Keratinocyte (primary cell): ENCODE data around the gene C7orf57. TPM values are rescaled to one million over a fixed set of nuclear protein-coding genes. Genes with fewer than 3 reads are reported as not detected.

Source experiments
- DNase-seq: peaks from one replicate; pipeline ENCODE4 v3.0.0-alpha.2; 2011; ENCODE audit warnings: low read depth, missing footprints, low spot score
- FAIRE-seq: peaks from 2 replicates; lab custom pipeline; 2011; peaks lifted over from hg19 to GRCh38; lab: Jason Lieb, UNC
- H2AFZ ChIP-seq: 2 replicates; pipeline ENCODE4 v1.6.0; 2012; ENCODE audit warnings: low read length, control low read depth, inconsistent platforms; ENCODE audit not compliant: control insufficient read depth
- H3K27ac ChIP-seq: 2 replicates; pipeline ENCODE4 v1.5.1; 2011; ENCODE audit warnings: low read length; ENCODE audit not compliant: control insufficient read depth, insufficient read depth
- H3K27me3 ChIP-seq: 3 replicates; pipeline ENCODE4 v1.6.0; 2011; ENCODE audit warnings: low read length; ENCODE audit not compliant: control insufficient read depth, insufficient read depth; ENCODE audit errors: extremely low read depth
- H3K36me3 ChIP-seq, 2 experiments: 2 replicates in 1 of 2; 3 replicates in 1 of 2; pipeline ENCODE4 v1.5.1; 2011; ENCODE audit warnings: low read length in 2 of 2, mild to moderate bottlenecking in 1 of 2; ENCODE audit not compliant: control insufficient read depth in 2 of 2, insufficient read depth in 2 of 2; ENCODE audit errors: extremely low read depth in 1 of 2
- H3K4me1 ChIP-seq: 3 replicates; pipeline ENCODE4 v1.5.1; 2011; ENCODE audit warnings: low read length; ENCODE audit not compliant: control insufficient read depth, insufficient read depth; ENCODE audit errors: extremely low read depth
- H3K4me2 ChIP-seq: 3 replicates; pipeline ENCODE4 v1.6.0; 2011; ENCODE audit warnings: low read depth, low read length; ENCODE audit not compliant: control insufficient read depth, insufficient read depth; ENCODE audit errors: extremely low read depth
- H3K4me3 ChIP-seq, 3 experiments: fragments of 200-600 bp in 1 of 3; sonication (generic) in 1 of 3; 2 replicates in 2 of 3; 3 replicates in 1 of 3; pipeline ENCODE4 v1.5.1; 2011 to 2016; ENCODE audit warnings: low read length in 3 of 3, mild to moderate bottlenecking in 3 of 3, control low read depth in 2 of 3, inconsistent platforms in 1 of 3, low read depth in 1 of 3, mixed read lengths in 1 of 3, mixed run types in 1 of 3, moderate library complexity in 1 of 3; ENCODE audit not compliant: control insufficient read depth in 2 of 3, insufficient read depth in 2 of 3; ENCODE audit errors: extremely low read depth in 1 of 3
- H3K79me2 ChIP-seq: 2 replicates; pipeline ENCODE4 v1.6.0; 2012; ENCODE audit warnings: low read length; ENCODE audit not compliant: control insufficient read depth, insufficient read depth
- H3K9ac ChIP-seq: 3 replicates; pipeline ENCODE4 v1.6.0; 2011; ENCODE audit warnings: low read length; ENCODE audit not compliant: control insufficient read depth, insufficient read depth; ENCODE audit errors: extremely low read depth
- H3K9me1 ChIP-seq: 3 replicates; pipeline ENCODE4 v1.6.0; 2011; ENCODE audit warnings: low read length; ENCODE audit not compliant: control insufficient read depth, insufficient read depth; ENCODE audit errors: extremely low read depth
- H3K9me3 ChIP-seq: 2 replicates; pipeline ENCODE4 v1.5.1; 2012; ENCODE audit warnings: low read depth, low read length; ENCODE audit not compliant: control insufficient read depth
- H4K20me1 ChIP-seq: 3 replicates; pipeline ENCODE4 v1.6.0; 2011; ENCODE audit warnings: low read length; ENCODE audit not compliant: control insufficient read depth, insufficient read depth; ENCODE audit errors: extremely low read depth
- CTCF ChIP-seq, 3 experiments: IDR thresholded peaks in 1 of 3; conservative IDR thresholded peaks in 1 of 3; optimal IDR thresholded peaks in 1 of 3; 2 replicates in 2 of 3; 3 replicates in 1 of 3; pipeline versions ENCODE3 to v1.5.1; 2011; ENCODE audit warnings: low read length in 3 of 3, mild to moderate bottlenecking in 3 of 3, moderate library complexity in 2 of 3, control low read depth in 1 of 3, inconsistent platforms in 1 of 3; ENCODE audit not compliant: insufficient read depth in 2 of 3; ENCODE audit errors: extremely low read depth in 1 of 3
- EZH2 ChIP-seq: IDR thresholded peaks from one replicate; pipeline ENCODE4 v1.6.1; 2012; ENCODE audit warnings: inconsistent platforms, mild to moderate bottlenecking, low read length, moderate library complexity
- dilution Hi-C: fragments of 300-500 bp; cut with MboI; formaldehyde crosslinking; loops from one replicate; pipeline ENCODE4 v1.7.0; 2020; ENCODE audit warnings: low sequenced_read_pairs; ENCODE audit not compliant: extremely low pct_ligation_motif_present
- polyA plus RNA-seq, 5 experiments: library from polyadenylated mRNA; depleted of rRNA in 3 of 5; stranded (reverse) in 3 of 5; stranded (forward) in 1 of 5; unstranded in 1 of 5; fragments of >200 nt; gene quantifications; 1 replicate in 1 of 5; 2 replicates in 3 of 5; 3 replicates in 1 of 5; pipeline versions ENCODE4 v1.2.1 to v1.2.3, GENCODE V29; 2011 to 2012; ENCODE audit warnings: missing spikeins in 2 of 5, low read depth in 1 of 5, low replicate concordance in 1 of 5

Gene C7orf57
- polyA plus RNA-seq, 1 donor (not counting 4 experiments of a cell fraction or from before 2014, with no cell fraction given) = 0.60 TPM

DNA sequence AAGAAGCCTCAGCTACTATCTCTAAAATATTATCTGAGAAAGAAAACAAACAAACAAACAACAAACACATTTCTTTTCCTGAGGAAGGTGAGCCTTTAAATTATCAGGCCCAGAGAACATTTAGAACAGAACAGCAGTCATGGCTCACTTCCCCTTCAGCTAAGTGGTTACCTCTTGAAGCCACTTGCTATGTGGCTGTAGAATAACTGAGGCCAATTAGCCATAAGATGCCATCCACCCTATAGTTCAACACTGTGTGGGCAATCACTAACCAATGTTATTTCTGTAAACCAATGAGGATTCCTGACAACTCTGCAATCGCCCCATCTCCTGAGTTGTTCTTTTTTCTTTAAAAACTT, 50.1 kb downstream of the C7orf57 start:
- Histone ChIP-seq H3K4me1 (peaks cover 64% of the 10 kb centered on the region), H4K20me1 (no peaks in the 10 kb centered on the region)

GRCh38 chr7:48085942-48086341, 50.6 kb downstream of the C7orf57 start:
- DNase-seq = no peak
- H3K9ac ChIP-seq = peak overlapping the region; percentile 41
- dilution Hi-C loops = no loop called here

More for the DNA sequence above, 50.1 kb downstream of the C7orf57 start:
- H3K4me3 ChIP-seq = no peak overlapping the region
- peaks cover 13% of the 10 kb centered on the region for H3K79me2 ChIP-seq
- no peak for FAIRE-seq
- peaks cover 3 to 6% of the 10 kb centered on the region in 2 experiments for H3K36me3 ChIP-seq
- H3K9me1 ChIP-seq = no peaks in the 10 kb centered on the region
- H3K9me3 ChIP-seq = no peaks in the 10 kb centered on the region
- TF ChIP-seq CTCF (optimal IDR thresholded peaks at IDR 0.05 in 1 of 3, IDR thresholded peaks at IDR 0.05 in 1 of 3, conservative IDR thresholded peaks at IDR 0.05 in 1 of 3; ENCODE audit: extremely low read depth in 1 of 3, insufficient read depth in 2 of 3, low read length in 3 of 3) (no peak), EZH2 (no peak)
- H3K27me3 ChIP-seq = no peaks in the 10 kb centered on the region
- no peak for DNase-seq
- H3K27ac ChIP-seq = peak overlapping the region; percentile 97
- peak overlapping the region; percentile 41 for H3K9ac ChIP-seq
- dilution Hi-C loops = no loop called here
- no peak overlapping the region for H2AFZ ChIP-seq
- peak overlapping the region; percentile 73 for H3K4me2 ChIP-seq

More at GRCh38 chr7:48085942-48086341, 50.6 kb downstream of the C7orf57 start:
- peaks cover 19% of the 10 kb centered on the region for H3K79me2 ChIP-seq
- peaks cover 62% of the 10 kb centered on the region for H3K4me1 ChIP-seq
- FAIRE-seq = no peak
- H3K27me3 ChIP-seq = no peaks in the 10 kb centered on the region
- H3K36me3 ChIP-seq = peaks cover 6 to 11% of the 10 kb centered on the region in 2 experiments
- no peaks in the 10 kb centered on the region for H3K9me1 ChIP-seq
- H3K27ac ChIP-seq = peak overlapping the region; percentile 97
- no peaks in the 10 kb centered on the region for H3K9me3 ChIP-seq
- H4K20me1 ChIP-seq = no peaks in the 10 kb centered on the region
- no peak overlapping the region for H2AFZ ChIP-seq
- TF ChIP-seq EZH2 (no peak), CTCF (optimal IDR thresholded peaks at IDR 0.05 in 1 of 3, IDR thresholded peaks at IDR 0.05 in 1 of 3, conservative IDR thresholded peaks at IDR 0.05 in 1 of 3; ENCODE audit: extremely low read depth in 1 of 3, insufficient read depth in 2 of 3, low read length in 3 of 3) (no peak)
- peak overlapping the region; percentile 73 for H3K4me2 ChIP-seq
- no peak overlapping the region for H3K4me3 ChIP-seq
